BE2C (cell line): ENCODE results near the gene CCN2.
A peak's percentile ranks its signal among the peaks of the same experiment; 100 is the strongest.

Experiments
- DNase-seq: peaks from one replicate; pipeline ENCODE4 v3.0.0-alpha.2; 2020
- H3K27me3 ChIP-seq: fragments of 250-450 bp; sonication (Bioruptor Pico); 2 replicates; pipeline ENCODE4 v1.5.1; 2020; ENCODE audit warnings: mild to moderate bottlenecking
- H3K36me3 ChIP-seq: fragments of 250-450 bp; sonication (Bioruptor Pico); 2 replicates; pipeline ENCODE4 v1.5.1; 2020; ENCODE audit warnings: mild to moderate bottlenecking
- H3K4me1 ChIP-seq: fragments of 250-450 bp; sonication (Bioruptor Pico); 2 replicates; pipeline ENCODE4 v1.5.1; 2020
- H3K4me3 ChIP-seq: 2 replicates; pipeline ENCODE4 v1.5.1; 2011; ENCODE audit warnings: low read depth, low read length
- H3K9me3 ChIP-seq: fragments of 250-450 bp; sonication (Bioruptor Pico); 2 replicates; pipeline ENCODE4 v1.5.1; 2020
- CTCF ChIP-seq: IDR thresholded peaks from 2 replicates; pipeline ENCODE4 v1.5.1; 2012; ENCODE audit warnings: mild to moderate bottlenecking, low read depth, low read length

Gene CCN2

GRCh38 chr6:131929264-131929663 lies 21.9 kb downstream of the CCN2 start:
- Histone ChIP-seq H3K36me3 (no peaks in the 10 kb centered on the region), H3K4me3 (no peak overlapping the region), H3K27me3 (peaks cover 7% of the 10 kb centered on the region; the same call in 1 of the 2 replicates), H3K9me3 (no peaks in the 10 kb centered on the region), H3K4me1 (no peaks in the 10 kb centered on the region)
- DNase-seq, result no peak
- no peak; the same call in 1 of the 2 replicates for TF ChIP-seq CTCF

GRCh38 chr6:131924881-131925474 lies 26.2 kb downstream of the CCN2 start:
- Histone ChIP-seq H3K9me3 (no peaks in the 10 kb centered on the region), H3K4me3 (no peak overlapping the region), H3K36me3 (no peaks in the 10 kb centered on the region), H3K4me1 (no peaks in the 10 kb centered on the region), H3K27me3 (no peaks in the 10 kb centered on the region)
- no peak for DNase-seq
- peak; percentile 48 for TF ChIP-seq CTCF

- Histone ChIP-seq H3K9me3 (no peaks in the 10 kb centered on the region), H3K4me1 (no peaks in the 10 kb centered on the region), H3K4me3 (no peak overlapping the region), H3K36me3 (no peaks in the 10 kb centered on the region), H3K27me3 (no peaks in the 10 kb centered on the region)
- TF ChIP-seq CTCF, result peak; percentile 93
- peak; percentile 71 for DNase-seq
These were observed 27.8 kb downstream of the CCN2 start for GRCh38 chr6:131923356-131923755.

GRCh38 chr6:131920656-131921055 lies 30.5 kb downstream of the CCN2 start:
- no peak for DNase-seq
- no peak for TF ChIP-seq CTCF
- H3K27me3 ChIP-seq, result no peaks in the 10 kb centered on the region

GRCh38 chr6:131918650-131919355 lies 32.4 kb downstream of the CCN2 start:
- Histone ChIP-seq H3K9me3 (no peaks in the 10 kb centered on the region), H3K27me3 (no peaks in the 10 kb centered on the region), H3K36me3 (no peaks in the 10 kb centered on the region), H3K4me1 (no peaks in the 10 kb centered on the region), H3K4me3 (no peak overlapping the region)
- no peak for TF ChIP-seq CTCF
- no peak for DNase-seq

More at GRCh38 chr6:131920656-131921055, 30.5 kb downstream of the CCN2 start:
- H3K4me3 ChIP-seq, result no peak overlapping the region
- H3K9me3 ChIP-seq, result no peaks in the 10 kb centered on the region
- no peaks in the 10 kb centered on the region for H3K36me3 ChIP-seq
- no peaks in the 10 kb centered on the region for H3K4me1 ChIP-seq
